Panc1 (cell line): Measurements from ENCODE around the gene MYH14. TPM values are rescaled to one million over a fixed set of nuclear protein-coding genes. Genes with fewer than 3 reads are reported as not detected.

ENCODE experiments used
- ATAC-seq: fragments of 200-7000 bp; cut with Tn5 transposase; 2 replicates; pipeline ENCODE4 v1.9.1; 2020; ENCODE audit warnings: mild to moderate bottlenecking, moderate library complexity
- BruUV-seq: library from RNA; stranded (reverse); fragments of 400-500 nt; replicated peaks from 2 replicates; lab custom pipeline; 2021; lab: Mats Ljungman, UMichigan
- CTCF ChIA-PET: fragments of 300-600 bp; sonication (Branson Sonifier 250); formaldehyde crosslinking; loops from one replicate; lab custom pipeline; 2022; ENCODE audit warnings: antibody characterized with exemption; lab: Charles Lee
- POLR2A ChIA-PET: fragments of 300-600 bp; sonication (Branson Sonifier 250); formaldehyde crosslinking; loops from one replicate; lab custom pipeline; 2022; ENCODE audit warnings: antibody characterized with exemption; lab: Charles Lee
- DNase-seq: peaks from one replicate; pipeline ENCODE4 v3.0.0-alpha.2; 2010; ENCODE audit warnings: low read depth, low spot score
- H3K27ac ChIP-seq: 2 replicates; pipeline ENCODE4 v1.5.1; 2011; ENCODE audit warnings: mild to moderate bottlenecking, low read length, inconsistent platforms
- H3K27me3 ChIP-seq: fragments of 200-500 bp; sonication (Bioruptor generic); 2 replicates; pipeline ENCODE4 v1.6.0; 2014; ENCODE audit warnings: low read length, inconsistent platforms; ENCODE audit not compliant: control insufficient read depth, insufficient read depth
- H3K36me3 ChIP-seq: fragments of 200-500 bp; sonication (Bioruptor generic); 2 replicates; pipeline ENCODE4 v1.5.1; 2014; ENCODE audit warnings: inconsistent platforms, mild to moderate bottlenecking, low read length, moderate library complexity; ENCODE audit not compliant: control insufficient read depth, insufficient read depth
- H3K4me1 ChIP-seq: 2 replicates; pipeline ENCODE4 v1.5.1; 2011; ENCODE audit warnings: inconsistent platforms, mild to moderate bottlenecking, low read length, moderate library complexity; ENCODE audit not compliant: control insufficient read depth, insufficient read depth
- H3K4me3 ChIP-seq, 2 experiments: 2 replicates each; pipeline ENCODE4 v1.5.1; 2011 to 2012; ENCODE audit warnings: low read depth in 2 of 2, low read length in 2 of 2, mild to moderate bottlenecking in 2 of 2, inconsistent platforms in 1 of 2, moderate library complexity in 1 of 2
- H3K9me3 ChIP-seq: fragments of 200-500 bp; sonication (Bioruptor generic); 2 replicates; pipeline ENCODE4 v1.5.1; 2014; ENCODE audit warnings: low read depth, mild to moderate bottlenecking, inconsistent platforms, low read length, moderate library complexity; ENCODE audit not compliant: control insufficient read depth, insufficient read depth
- CTCF ChIP-seq: fragments of 450-650 bp; IDR thresholded peaks from 2 replicates; pipeline ENCODE4 v1.5.1; 2017; ENCODE audit warnings: mild to moderate bottlenecking
- POLR2AphosphoS5 ChIP-seq: IDR thresholded peaks from 2 replicates; pipeline ENCODE4 v1.6.1; 2012; ENCODE audit warnings: mild to moderate bottlenecking, low read depth, low read length, moderate library complexity
- SIN3A ChIP-seq: IDR thresholded peaks from 2 replicates; pipeline ENCODE4 v1.6.1; 2012; ENCODE audit warnings: low read depth, mild to moderate bottlenecking, low read length, moderate library complexity, borderline replicate concordance; ENCODE audit not compliant: insufficient read depth
- TCF7L2 ChIP-seq: IDR thresholded peaks from 2 replicates; pipeline ENCODE4 v1.6.1; 2011; ENCODE audit warnings: mild to moderate bottlenecking, low read depth, low read length, inconsistent platforms
- in situ Hi-C: cut with HindIII; loops from 2 replicates; pipeline ENCODE4 v1.10.0; 2016; ENCODE audit warnings: low sequenced_read_pairs, low pct_unique_long_range_greater_than_20kb
- intact Hi-C: fragments of 100-400 bp; cut with micrococcal nuclease; formaldehyde crosslinking; loops from one replicate; pipeline ENCODE4 v1.10.0; 2022; ENCODE audit not compliant: unreplicated experiment
- total RNA-seq: library from RNA; stranded (reverse); gene quantifications from one replicate; pipeline ENCODE4 v1.2.1, GENCODE V29; 2021; ENCODE audit not compliant: unreplicated experiment
- TF ChIP-seq, protein P1 (sequence below), 2 experiments: IDR thresholded peaks; 2 replicates each; pipeline ENCODE4 v1.6.1; 2011 to 2012; ENCODE audit warnings: low read depth in 2 of 2, control low read depth in 1 of 2, low read length in 1 of 2, mild to moderate bottlenecking in 1 of 2, moderate library complexity in 1 of 2; ENCODE audit not compliant: insufficient read depth in 1 of 2

The MYH14 gene
- total RNA-seq, 1 experiment from 2014 or later = 23.8 TPM

DNA sequence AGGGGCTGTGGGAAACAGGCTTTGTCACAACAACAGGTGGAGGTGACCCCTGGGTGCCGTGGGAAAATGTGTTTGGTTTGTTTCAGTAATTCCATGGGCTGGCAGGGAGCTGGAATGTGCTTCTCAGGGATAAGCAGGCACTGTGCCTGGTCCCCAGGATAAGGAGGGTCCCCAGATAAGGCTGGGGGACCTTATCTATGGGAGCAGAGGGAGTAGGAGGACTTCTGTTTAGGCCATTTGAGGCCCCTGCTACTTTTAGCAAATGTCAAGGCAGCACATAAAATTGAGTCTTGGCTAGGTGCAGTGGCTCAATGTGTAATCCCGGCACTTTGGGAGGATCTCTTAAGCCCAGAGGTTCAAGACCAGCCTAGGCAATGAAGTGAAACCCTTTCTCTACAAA is 66.2 kb downstream of the MYH14 start:
- no peak for TF ChIP-seq CTCF
- no peak for TF ChIP-seq TCF7L2
- TF ChIP-seq, protein P1, sequence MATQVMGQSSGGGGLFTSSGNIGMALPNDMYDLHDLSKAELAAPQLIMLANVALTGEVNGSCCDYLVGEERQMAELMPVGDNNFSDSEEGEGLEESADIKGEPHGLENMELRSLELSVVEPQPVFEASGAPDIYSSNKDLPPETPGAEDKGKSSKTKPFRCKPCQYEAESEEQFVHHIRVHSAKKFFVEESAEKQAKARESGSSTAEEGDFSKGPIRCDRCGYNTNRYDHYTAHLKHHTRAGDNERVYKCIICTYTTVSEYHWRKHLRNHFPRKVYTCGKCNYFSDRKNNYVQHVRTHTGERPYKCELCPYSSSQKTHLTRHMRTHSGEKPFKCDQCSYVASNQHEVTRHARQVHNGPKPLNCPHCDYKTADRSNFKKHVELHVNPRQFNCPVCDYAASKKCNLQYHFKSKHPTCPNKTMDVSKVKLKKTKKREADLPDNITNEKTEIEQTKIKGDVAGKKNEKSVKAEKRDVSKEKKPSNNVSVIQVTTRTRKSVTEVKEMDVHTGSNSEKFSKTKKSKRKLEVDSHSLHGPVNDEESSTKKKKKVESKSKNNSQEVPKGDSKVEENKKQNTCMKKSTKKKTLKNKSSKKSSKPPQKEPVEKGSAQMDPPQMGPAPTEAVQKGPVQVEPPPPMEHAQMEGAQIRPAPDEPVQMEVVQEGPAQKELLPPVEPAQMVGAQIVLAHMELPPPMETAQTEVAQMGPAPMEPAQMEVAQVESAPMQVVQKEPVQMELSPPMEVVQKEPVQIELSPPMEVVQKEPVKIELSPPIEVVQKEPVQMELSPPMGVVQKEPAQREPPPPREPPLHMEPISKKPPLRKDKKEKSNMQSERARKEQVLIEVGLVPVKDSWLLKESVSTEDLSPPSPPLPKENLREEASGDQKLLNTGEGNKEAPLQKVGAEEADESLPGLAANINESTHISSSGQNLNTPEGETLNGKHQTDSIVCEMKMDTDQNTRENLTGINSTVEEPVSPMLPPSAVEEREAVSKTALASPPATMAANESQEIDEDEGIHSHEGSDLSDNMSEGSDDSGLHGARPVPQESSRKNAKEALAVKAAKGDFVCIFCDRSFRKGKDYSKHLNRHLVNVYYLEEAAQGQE (IDR thresholded peaks at IDR 0.05; ENCODE audit: insufficient read depth in 1 of 2, low read depth in 2 of 2, low read length in 1 of 2) = no peak
- no peak for TF ChIP-seq SIN3A
- TF ChIP-seq POLR2AphosphoS5 = no peak
- BruUV-seq = no TSS peak
- Histone ChIP-seq H3K4me1 (no peaks in the 10 kb centered on the region), H3K36me3 (no peaks in the 10 kb centered on the region), H3K9me3 (no peaks in the 10 kb centered on the region), H3K27me3 (no peaks in the 10 kb centered on the region), H3K27ac (no peak overlapping the region), H3K4me3 (no peak overlapping the region)
- CTCF ChIA-PET = interaction anchor here (0.7 kb wide), 1 partner anchor 14 kb away, joined by 3 read pairs; no protein-coding TSS in a partner anchor
- no peak for DNase-seq
- intact Hi-C loops = no loop called here
- in situ Hi-C loops = no loop called here
- POLR2A ChIA-PET = no interaction called here
- ATAC-seq = no peak

- DNase-seq = no peak
- H3K4me1 ChIP-seq = no peaks in the 10 kb centered on the region
- intact Hi-C loops (no loop called here), in situ Hi-C loops (no loop called here)
- no peaks in the 10 kb centered on the region for H3K36me3 ChIP-seq
- H3K27me3 ChIP-seq = no peaks in the 10 kb centered on the region
- ChIA-PET CTCF (interaction anchor here (0.6 to 1.2 kb wide), 2 partner anchors 14 to 245 kb away, joined by 3 to 4 read pairs; no protein-coding TSS in a partner anchor), POLR2A (no interaction called here)
- H3K4me3 ChIP-seq = no peak overlapping the region
- TF ChIP-seq, protein P1 (IDR thresholded peaks at IDR 0.05; ENCODE audit: insufficient read depth in 1 of 2, low read depth in 2 of 2, low read length in 1 of 2) = no peak
- TF ChIP-seq CTCF (no peak), SIN3A (no peak), TCF7L2 (no peak)
- BruUV-seq = no TSS peak
- no peak overlapping the region for H3K27ac ChIP-seq
- ATAC-seq = no peak
- H3K9me3 ChIP-seq = no peaks in the 10 kb centered on the region
Observed at GRCh38 chr19:50272263-50272897, 69.0 kb downstream of the MYH14 start.
